GM21737 (cell line): Measurements from ENCODE around the gene MYH7.
"Not testable (repeated sequence)": the region's sequence is repeated elsewhere in the genome, so short reads cannot be mapped to it uniquely, and the experiment has no call there.

ENCODE experiments used
- ATAC-seq: cut with Tn5 transposase; IDR thresholded peaks from one replicate; pipeline ENCODE4 v1.9.1; 2021; ENCODE audit warnings: mild to moderate bottlenecking, moderate library complexity; ENCODE audit not compliant: unreplicated experiment

The MYH7 gene

GRCh38 chr14:23435543-23436326 is at the start of gene MYH7:
Gene MYH7, minus strand, starts transcription at chr14:23435660. Its CDS starts 1,928 bp downstream, at chr14:23433732.
- no peak for ATAC-seq

- ATAC-seq: no peak
These were observed 47.9 kb upstream of the MYH7 start for GRCh38 chr14:23483236-23483854.

GRCh38 chr14:23482823-23483148 is 47.3 kb upstream of the MYH7 start:
- ATAC-seq: no peak

DNA sequence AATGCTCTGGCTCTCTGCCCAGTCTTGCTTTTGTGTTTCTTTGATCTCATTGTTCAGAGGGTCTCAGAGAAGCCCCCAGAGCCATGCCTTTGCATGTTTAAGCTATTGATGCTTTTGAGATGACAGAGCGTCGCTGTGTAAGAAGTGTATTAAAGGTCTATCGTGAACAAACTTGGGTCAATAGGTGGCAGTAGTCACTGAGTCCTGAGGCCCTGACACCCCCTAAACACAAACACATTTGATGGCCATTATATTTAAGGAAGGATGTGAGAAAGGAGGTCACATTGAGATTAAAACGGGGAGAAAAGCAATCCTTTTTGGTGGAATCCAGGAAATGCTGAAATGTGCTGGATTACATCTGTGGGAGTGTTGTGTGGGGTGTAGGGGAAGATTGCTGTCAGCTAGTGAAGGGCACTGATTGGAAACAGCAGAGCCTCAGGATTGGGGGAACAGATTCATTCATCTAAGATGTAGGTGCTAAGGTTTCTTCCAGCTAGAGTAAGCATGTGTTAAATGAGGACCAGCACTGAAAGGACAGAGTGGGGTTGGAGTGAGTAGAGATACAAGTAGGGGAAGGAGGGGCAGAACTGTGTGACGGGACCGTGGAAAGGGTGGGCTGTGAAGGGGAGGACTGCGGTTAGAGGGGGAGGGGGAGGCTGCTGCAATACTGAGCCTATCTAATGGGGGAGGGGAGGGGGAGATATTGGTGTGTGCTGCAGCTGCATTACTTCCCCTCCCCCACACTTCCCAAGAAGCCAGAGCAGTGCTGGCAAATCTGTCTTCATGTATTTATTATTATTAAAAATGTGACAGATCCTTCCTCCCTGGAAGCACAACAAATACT is 46.7 kb upstream of the MYH7 start:
- no peak for ATAC-seq

DNA sequence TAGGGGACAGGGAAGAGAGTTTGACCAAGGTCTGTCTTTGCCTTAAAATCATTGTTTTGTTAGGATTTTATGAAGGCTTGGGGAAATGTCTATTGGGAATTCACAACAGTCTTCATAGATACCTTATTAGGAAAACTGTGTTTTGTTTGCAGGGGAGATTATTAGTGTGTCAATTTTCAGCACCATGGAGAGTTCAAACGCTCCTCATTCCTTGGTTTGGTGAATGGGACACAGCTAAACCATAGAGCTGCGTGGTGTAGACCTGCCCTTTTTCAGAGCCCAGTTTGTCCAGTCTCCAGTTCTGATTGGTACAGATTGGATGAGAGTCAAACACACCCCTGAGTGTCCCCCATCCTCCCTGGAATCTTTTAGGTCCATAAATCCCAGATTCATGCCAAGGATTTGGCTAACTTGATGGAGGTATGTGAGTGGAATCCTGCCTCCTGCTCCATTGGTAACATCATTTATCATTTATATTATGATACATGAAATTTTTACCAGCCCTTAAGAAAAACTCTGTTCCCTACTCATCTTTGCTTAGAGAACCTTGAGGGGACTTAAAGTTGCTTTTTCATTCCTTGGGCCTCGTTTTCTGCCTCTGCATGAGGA is 46.0 kb upstream of the MYH7 start:
- ATAC-seq: no peak

GRCh38 chr14:23478109-23478759 is 42.8 kb upstream of the MYH7 start:
- ATAC-seq: no peak

GRCh38 chr14:23470947-23471346 is 35.5 kb upstream of the MYH7 start:
- ATAC-seq: no peak

DNA sequence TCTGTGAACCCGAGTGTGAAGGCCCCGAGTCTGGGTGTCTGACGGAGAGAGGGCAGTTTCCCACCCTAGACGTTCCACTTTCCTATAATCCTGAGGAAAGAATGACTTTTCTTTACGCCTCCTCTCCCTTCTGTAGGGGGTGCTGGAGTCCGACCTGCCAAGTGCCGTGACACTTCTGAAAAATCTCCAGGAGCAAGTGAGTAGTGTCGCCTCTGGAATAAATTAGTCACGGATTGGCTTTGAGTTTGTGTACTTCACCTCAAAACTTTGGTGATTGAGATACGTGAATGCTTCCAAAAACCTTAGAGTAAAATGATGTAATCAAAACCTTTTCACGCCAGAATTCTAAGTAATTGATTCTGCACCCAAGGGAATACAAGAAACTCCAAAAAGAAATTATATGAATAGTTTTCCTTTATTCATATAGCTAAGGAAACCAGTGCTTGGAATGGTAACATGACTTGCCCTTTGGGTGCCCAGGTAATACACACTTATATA is 34.5 kb upstream of the MYH7 start:
- peak; percentile 13 for ATAC-seq

- ATAC-seq: peak; percentile 92
These were observed 33.9 kb upstream of the MYH7 start, which contains the start of gene NGDN for GRCh38 chr14:23469127-23469905. Gene NGDN, plus strand, starts transcription at chr14:23469703. Its CDS starts 13 bp downstream, at chr14:23469716.

GRCh38 chr14:23468704-23469126 is 33.3 kb upstream of the MYH7 start:
- no peak for ATAC-seq

DNA sequence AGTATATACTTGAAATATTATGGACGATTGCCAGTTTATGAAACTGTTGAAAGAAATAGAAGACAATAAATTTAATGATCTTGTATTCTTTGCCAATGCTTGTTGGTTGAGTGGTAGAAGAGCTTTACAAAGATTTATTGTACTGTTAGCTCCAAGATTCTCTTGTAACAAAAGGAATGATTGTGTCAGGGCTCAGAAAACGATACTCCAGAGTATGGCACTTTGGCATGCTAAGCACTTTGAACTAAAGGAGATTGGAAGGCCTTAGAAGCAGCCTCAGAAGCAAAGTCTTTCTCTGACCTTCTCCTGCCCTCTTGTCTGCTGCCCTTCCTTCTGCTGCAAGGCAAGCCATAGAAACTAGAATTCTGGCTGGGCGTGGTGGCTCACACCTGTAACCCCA is 29.8 kb upstream of the MYH7 start:
- ATAC-seq: no peak

- ATAC-seq: no peak
These were observed 29.2 kb upstream of the MYH7 start for GRCh38 chr14:23464700-23465099.

GRCh38 chr14:23460960-23461359 is 25.5 kb upstream of the MYH7 start:
- no peak for ATAC-seq

GRCh38 chr14:23457587-23458445 is 22.4 kb upstream of the MYH7 start:
- ATAC-seq: no peak

DNA sequence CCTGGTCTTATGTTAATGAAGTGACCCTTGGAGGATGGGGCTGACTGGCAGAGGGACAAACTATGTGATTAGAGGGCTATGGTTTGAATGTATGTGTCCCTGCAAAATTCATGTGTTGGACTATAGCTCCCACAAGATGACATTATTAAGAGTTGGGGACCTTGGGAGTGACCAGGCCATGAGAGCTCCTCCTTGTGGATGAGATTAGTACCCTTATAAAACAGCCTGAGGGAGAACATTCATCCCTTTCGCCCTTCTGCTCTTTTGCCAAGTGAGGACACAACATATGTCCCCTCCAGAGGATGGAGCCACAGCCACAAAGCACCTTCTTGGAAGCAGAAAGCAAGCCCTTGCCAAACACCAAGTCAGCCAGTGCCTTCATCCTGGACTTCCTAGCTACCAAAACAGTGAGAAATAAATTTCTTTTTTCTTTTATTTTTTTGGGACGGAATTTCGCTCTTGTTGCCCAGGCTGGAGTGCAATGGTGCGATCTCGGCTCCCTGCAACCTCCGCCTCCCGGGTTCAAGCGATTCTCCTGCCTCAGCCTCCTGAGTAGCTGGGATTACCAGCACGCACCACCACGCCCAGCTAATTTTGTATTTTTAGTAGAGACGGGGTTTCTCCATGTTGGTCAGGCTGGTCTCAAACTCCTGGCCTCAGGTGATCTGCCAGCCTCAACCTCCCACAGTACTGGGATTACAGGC is 21.6 kb upstream of the MYH7 start:
- not testable (repeated sequence) for ATAC-seq

- no peak for ATAC-seq
These were observed 19.0 kb upstream of the MYH7 start for GRCh38 chr14:23454445-23454856.

GRCh38 chr14:23452237-23452636 is 16.8 kb upstream of the MYH7 start:
- no peak for ATAC-seq

DNA sequence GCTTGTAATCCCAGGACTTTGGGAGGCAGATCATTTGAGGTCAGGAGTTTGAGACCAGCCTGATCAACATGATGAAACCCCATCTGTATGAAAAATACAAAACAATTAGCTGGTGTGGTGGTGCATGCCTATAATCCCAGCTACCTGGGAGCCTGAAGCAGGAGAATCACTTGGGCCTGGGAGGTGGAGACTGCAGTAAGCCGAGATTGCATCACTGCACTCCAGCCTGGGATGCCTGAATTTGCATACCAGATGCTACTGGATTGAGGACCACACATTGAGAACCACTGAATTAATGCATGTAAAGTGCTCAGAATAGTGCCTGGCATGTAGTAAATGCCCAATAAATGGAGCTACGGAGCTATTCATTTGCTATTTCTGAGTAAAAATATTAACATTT is 14.9 kb upstream of the MYH7 start:
- ATAC-seq: no peak
